ENCODE results near the gene SLC4A1. TPM values are rescaled to one million over a fixed set of nuclear protein-coding genes. Genes with fewer than 3 reads are reported as not detected.

The SLC4A1 gene
- total and polyA plus RNA-seq, 2 of the 13 experiments (the other 11 are each of a cell fraction or from before 2014, with no cell fraction given) = not detected

GRCh38 chr17:44308320-44308818, 40.4 kb upstream of the SLC4A1 start, which contains the start of gene RUNDC3A (continued):
- TF ChIP-seq, protein P1, sequence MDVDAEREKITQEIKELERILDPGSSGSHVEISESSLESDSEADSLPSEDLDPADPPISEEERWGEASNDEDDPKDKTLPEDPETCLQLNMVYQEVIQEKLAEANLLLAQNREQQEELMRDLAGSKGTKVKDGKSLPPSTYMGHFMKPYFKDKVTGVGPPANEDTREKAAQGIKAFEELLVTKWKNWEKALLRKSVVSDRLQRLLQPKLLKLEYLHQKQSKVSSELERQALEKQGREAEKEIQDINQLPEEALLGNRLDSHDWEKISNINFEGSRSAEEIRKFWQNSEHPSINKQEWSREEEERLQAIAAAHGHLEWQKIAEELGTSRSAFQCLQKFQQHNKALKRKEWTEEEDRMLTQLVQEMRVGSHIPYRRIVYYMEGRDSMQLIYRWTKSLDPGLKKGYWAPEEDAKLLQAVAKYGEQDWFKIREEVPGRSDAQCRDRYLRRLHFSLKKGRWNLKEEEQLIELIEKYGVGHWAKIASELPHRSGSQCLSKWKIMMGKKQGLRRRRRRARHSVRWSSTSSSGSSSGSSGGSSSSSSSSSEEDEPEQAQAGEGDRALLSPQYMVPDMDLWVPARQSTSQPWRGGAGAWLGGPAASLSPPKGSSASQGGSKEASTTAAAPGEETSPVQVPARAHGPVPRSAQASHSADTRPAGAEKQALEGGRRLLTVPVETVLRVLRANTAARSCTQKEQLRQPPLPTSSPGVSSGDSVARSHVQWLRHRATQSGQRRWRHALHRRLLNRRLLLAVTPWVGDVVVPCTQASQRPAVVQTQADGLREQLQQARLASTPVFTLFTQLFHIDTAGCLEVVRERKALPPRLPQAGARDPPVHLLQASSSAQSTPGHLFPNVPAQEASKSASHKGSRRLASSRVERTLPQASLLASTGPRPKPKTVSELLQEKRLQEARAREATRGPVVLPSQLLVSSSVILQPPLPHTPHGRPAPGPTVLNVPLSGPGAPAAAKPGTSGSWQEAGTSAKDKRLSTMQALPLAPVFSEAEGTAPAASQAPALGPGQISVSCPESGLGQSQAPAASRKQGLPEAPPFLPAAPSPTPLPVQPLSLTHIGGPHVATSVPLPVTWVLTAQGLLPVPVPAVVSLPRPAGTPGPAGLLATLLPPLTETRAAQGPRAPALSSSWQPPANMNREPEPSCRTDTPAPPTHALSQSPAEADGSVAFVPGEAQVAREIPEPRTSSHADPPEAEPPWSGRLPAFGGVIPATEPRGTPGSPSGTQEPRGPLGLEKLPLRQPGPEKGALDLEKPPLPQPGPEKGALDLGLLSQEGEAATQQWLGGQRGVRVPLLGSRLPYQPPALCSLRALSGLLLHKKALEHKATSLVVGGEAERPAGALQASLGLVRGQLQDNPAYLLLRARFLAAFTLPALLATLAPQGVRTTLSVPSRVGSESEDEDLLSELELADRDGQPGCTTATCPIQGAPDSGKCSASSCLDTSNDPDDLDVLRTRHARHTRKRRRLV (CRISPR knock-in tag; IDR thresholded peaks at IDR 0.05) = no peak
- TF ChIP-seq UBTF (CRISPR knock-in tag; IDR thresholded peaks at IDR 0.05) (no peak), ZNF549 (CRISPR knock-in tag; IDR thresholded peaks at IDR 0.05) (no peak), SOX5 (CRISPR knock-in tag; IDR thresholded peaks at IDR 0.05; ENCODE audit: borderline replicate concordance) (peak; percentile 56; the same call in 1 of the 2 replicates), HDAC2 (CRISPR knock-in tag; IDR thresholded peaks at IDR 0.05) (peak; percentile 67; the same call in 1 of the 2 replicates), HINFP (CRISPR knock-in tag; IDR thresholded peaks at IDR 0.05; ENCODE audit: low read depth) (0 out of 2 replicates have a peak, but pooled peaks have one; percentile 24), ZNF577 (CRISPR knock-in tag; IDR thresholded peaks at IDR 0.05; ENCODE audit: borderline replicate concordance, low read depth) (no peak), ZSCAN12 (CRISPR knock-in tag; IDR thresholded peaks at IDR 0.05) (peak; percentile 96), ZNF615 (CRISPR knock-in tag; IDR thresholded peaks at IDR 0.05; ENCODE audit: borderline replicate concordance) (no peak), MYC (CRISPR knock-in tag; IDR thresholded peaks at IDR 0.05; ENCODE audit: borderline replicate concordance) (peak; percentile 61)
- TF ChIP-seq, protein P2, sequence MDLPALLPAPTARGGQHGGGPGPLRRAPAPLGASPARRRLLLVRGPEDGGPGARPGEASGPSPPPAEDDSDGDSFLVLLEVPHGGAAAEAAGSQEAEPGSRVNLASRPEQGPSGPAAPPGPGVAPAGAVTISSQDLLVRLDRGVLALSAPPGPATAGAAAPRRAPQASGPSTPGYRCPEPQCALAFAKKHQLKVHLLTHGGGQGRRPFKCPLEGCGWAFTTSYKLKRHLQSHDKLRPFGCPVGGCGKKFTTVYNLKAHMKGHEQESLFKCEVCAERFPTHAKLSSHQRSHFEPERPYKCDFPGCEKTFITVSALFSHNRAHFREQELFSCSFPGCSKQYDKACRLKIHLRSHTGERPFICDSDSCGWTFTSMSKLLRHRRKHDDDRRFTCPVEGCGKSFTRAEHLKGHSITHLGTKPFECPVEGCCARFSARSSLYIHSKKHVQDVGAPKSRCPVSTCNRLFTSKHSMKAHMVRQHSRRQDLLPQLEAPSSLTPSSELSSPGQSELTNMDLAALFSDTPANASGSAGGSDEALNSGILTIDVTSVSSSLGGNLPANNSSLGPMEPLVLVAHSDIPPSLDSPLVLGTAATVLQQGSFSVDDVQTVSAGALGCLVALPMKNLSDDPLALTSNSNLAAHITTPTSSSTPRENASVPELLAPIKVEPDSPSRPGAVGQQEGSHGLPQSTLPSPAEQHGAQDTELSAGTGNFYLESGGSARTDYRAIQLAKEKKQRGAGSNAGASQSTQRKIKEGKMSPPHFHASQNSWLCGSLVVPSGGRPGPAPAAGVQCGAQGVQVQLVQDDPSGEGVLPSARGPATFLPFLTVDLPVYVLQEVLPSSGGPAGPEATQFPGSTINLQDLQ (CRISPR knock-in tag; IDR thresholded peaks at IDR 0.05) = no peak
- TF ChIP-seq, protein P3, sequence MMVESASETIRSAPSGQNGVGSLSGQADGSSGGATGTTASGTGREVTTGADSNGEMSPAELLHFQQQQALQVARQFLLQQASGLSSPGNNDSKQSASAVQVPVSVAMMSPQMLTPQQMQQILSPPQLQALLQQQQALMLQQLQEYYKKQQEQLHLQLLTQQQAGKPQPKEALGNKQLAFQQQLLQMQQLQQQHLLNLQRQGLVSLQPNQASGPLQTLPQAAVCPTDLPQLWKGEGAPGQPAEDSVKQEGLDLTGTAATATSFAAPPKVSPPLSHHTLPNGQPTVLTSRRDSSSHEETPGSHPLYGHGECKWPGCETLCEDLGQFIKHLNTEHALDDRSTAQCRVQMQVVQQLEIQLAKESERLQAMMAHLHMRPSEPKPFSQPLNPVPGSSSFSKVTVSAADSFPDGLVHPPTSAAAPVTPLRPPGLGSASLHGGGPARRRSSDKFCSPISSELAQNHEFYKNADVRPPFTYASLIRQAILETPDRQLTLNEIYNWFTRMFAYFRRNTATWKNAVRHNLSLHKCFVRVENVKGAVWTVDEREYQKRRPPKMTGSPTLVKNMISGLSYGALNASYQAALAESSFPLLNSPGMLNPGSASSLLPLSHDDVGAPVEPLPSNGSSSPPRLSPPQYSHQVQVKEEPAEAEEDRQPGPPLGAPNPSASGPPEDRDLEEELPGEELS (CRISPR knock-in tag; IDR thresholded peaks at IDR 0.05) = peak; percentile 39; the same call in 1 of the 2 replicates
